NCI-H510A (cell line): ENCODE results near the gene NCF4.

Source experiments
- DNase-seq: peaks from one replicate; lab custom pipeline; 2025; lab: John Stamatoyannopoulos, UW

The NCF4 gene

GRCh38 chr22:36860821-36861659 is at the start of gene NCF4:
TSS of gene NCF4 (plus strand) at chr22:36861006. CDS start at chr22:36861172, 166 bp downstream.
- no peak for DNase-seq

- no peak for DNase-seq
Observed at GRCh38 chr22:36811094-36811800, 49.6 kb upstream of the NCF4 start.

- no peak for DNase-seq
Observed at GRCh38 chr22:36814801-36815200, 46.0 kb upstream of the NCF4 start.

- no peak for DNase-seq
Observed at GRCh38 chr22:36815558-36816338, 45.1 kb upstream of the NCF4 start.

- DNase-seq: no peak
Observed at GRCh38 chr22:36816339-36816635, 44.5 kb upstream of the NCF4 start.

GRCh38 chr22:36816636-36817524 is 43.9 kb upstream of the NCF4 start, which contains the start of gene PVALB:
TSS of gene PVALB (minus strand) at chr22:36817035. CDS start at chr22:36817005, 30 bp downstream.
- no peak for DNase-seq

GRCh38 chr22:36817525-36817848 is 43.3 kb upstream of the NCF4 start:
- no peak for DNase-seq

- DNase-seq: no peak
Observed at GRCh38 chr22:36818010-36818642, 42.7 kb upstream of the NCF4 start.

GRCh38 chr22:36819112-36819511 is 41.7 kb upstream of the NCF4 start:
- DNase-seq: no peak

- DNase-seq: no peak
Observed at GRCh38 chr22:36822581-36822980, 38.2 kb upstream of the NCF4 start.

- no peak for DNase-seq
Observed at GRCh38 chr22:36823186-36823839, 37.5 kb upstream of the NCF4 start.

- no peak for DNase-seq
Observed at GRCh38 chr22:36824655-36825054, 36.2 kb upstream of the NCF4 start.

GRCh38 chr22:36826262-36826661 is 34.5 kb upstream of the NCF4 start:
- DNase-seq: no peak

GRCh38 chr22:36828815-36829214 is 32.0 kb upstream of the NCF4 start:
- no peak for DNase-seq

GRCh38 chr22:36829370-36830002 is 31.3 kb upstream of the NCF4 start:
- no peak for DNase-seq

GRCh38 chr22:36830601-36831000 is 30.2 kb upstream of the NCF4 start:
- DNase-seq: no peak

GRCh38 chr22:36831206-36831605 is 29.6 kb upstream of the NCF4 start:
- DNase-seq: no peak

- no peak for DNase-seq
Observed at GRCh38 chr22:36831717-36832116, 29.1 kb upstream of the NCF4 start.

GRCh38 chr22:36833073-36833472 is 27.7 kb upstream of the NCF4 start:
- DNase-seq: no peak

- DNase-seq: no peak
Observed at GRCh38 chr22:36835903-36836302, 24.9 kb upstream of the NCF4 start.
